Stimulated activated CD8-positive, alpha-beta memory T cell treated with anti-CD3 and anti-CD28 coated beads, Interleukin-7, amount 100 ng/mL, for 24 hours (primary cell): Measurements from ENCODE around the gene SULT2B1.
"Not testable (repeated sequence)": the region's sequence is repeated elsewhere in the genome, so short reads cannot be mapped to it uniquely, and the experiment has no call there.

Experiments
- DNase-seq: peaks from one replicate; pipeline ENCODE4 v3.0.0-alpha.2; 2020; ENCODE audit warnings: low read depth

The SULT2B1 gene

GRCh38 chr19:48618916-48619691 is 67.1 kb downstream of the SULT2B1 start, which contains the start of the genes RPL18 and SPHK2:
Gene RPL18 (minus strand): TSS chr19:48619178. CDS start chr19:48619143, 35 bp downstream.
Gene SPHK2 (plus strand): TSS chr19:48619506. CDS start chr19:48620515, 1,009 bp downstream.
- peak; percentile 89 for DNase-seq

GRCh38 chr19:48619692-48620585 is 68.0 kb downstream of the SULT2B1 start:
- no peak for DNase-seq

GRCh38 chr19:48623556-48624066 is 71.6 kb downstream of the SULT2B1 start:
- no peak for DNase-seq

GRCh38 chr19:48624067-48624594 is 72.2 kb downstream of the SULT2B1 start:
- DNase-seq: peak; percentile 94

- no peak for DNase-seq
Observed at GRCh38 chr19:48624791-48625723, 73.1 kb downstream of the SULT2B1 start.

GRCh38 chr19:48625891-48626327 is 73.9 kb downstream of the SULT2B1 start:
- no peak for DNase-seq

- DNase-seq: no peak
Observed at GRCh38 chr19:48627201-48627864, 75.4 kb downstream of the SULT2B1 start.

GRCh38 chr19:48627865-48628314 is 75.9 kb downstream of the SULT2B1 start:
- no peak for DNase-seq

GRCh38 chr19:48628486-48629296 is 76.7 kb downstream of the SULT2B1 start:
- DNase-seq: no peak

- DNase-seq: no peak
Observed at GRCh38 chr19:48629297-48629598, 77.3 kb downstream of the SULT2B1 start.

GRCh38 chr19:48629599-48630295 is 77.8 kb downstream of the SULT2B1 start:
- DNase-seq: no peak

- no peak for DNase-seq
Observed at GRCh38 chr19:48630296-48631063, 78.5 kb downstream of the SULT2B1 start.

- DNase-seq: no peak
Observed at GRCh38 chr19:48631225-48631624, 79.3 kb downstream of the SULT2B1 start.

- DNase-seq: not testable (repeated sequence)
Observed at GRCh38 chr19:48632286-48632685, 80.3 kb downstream of the SULT2B1 start.

- no peak for DNase-seq
Observed at GRCh38 chr19:48632692-48633147, 80.7 kb downstream of the SULT2B1 start.

- DNase-seq: no peak
Observed at GRCh38 chr19:48633148-48634035, 81.4 kb downstream of the SULT2B1 start.

GRCh38 chr19:48634036-48634342 is 82.0 kb downstream of the SULT2B1 start:
- DNase-seq: no peak
